ENCODE measurements around the gene ATL2. TPM values are rescaled to one million over a fixed set of nuclear protein-coding genes. Genes with fewer than 3 reads are reported as not detected.
"Not testable (repeated sequence)": the region's sequence is repeated elsewhere in the genome, so short reads cannot be mapped to it uniquely, and the experiment has no call there.

Gene ATL2
- total RNA-seq, 1 experiment from 2014 or later, result 85.5 TPM

GRCh38 chr2:38384338-38384737, 7.3 kb upstream of the ATL2 start:
- H3K4me1 ChIP-seq (ENCODE audit: insufficient read depth, low read length, poor library complexity, severe bottlenecking), result no peaks in the 10 kb centered on the region
- intact Hi-C loops (cut with micrococcal nuclease; ENCODE audit: unreplicated experiment), result no loop called here
- no peak overlapping the region for H3K4me3 ChIP-seq (ENCODE audit: low read depth, low read length, poor library complexity, severe bottlenecking)
- TF ChIP-seq CTCF (conservative IDR thresholded peaks at IDR 0.05; ENCODE audit: low read depth, low read length), result no peak
- TF ChIP-seq EZH2 (IDR thresholded peaks at IDR 0.05; ENCODE audit: borderline replicate concordance, low read depth, low read length, poor library complexity, severe bottlenecking), result no peak
- no TSS peak for BruUV-seq (replicated peaks)
- H3K27me3 ChIP-seq (replicated peaks; ENCODE audit: insufficient read depth, low read depth, low read length, poor library complexity), result no peaks in the 10 kb centered on the region
- no peaks in the 10 kb centered on the region for H3K36me3 ChIP-seq (ENCODE audit: insufficient read depth, low read length, poor library complexity, severe bottlenecking)
- no peak overlapping the region for H3K27ac ChIP-seq (ENCODE audit: low read depth, low read length, poor library complexity, severe bottlenecking)
- CTCF ChIA-PET, result no interaction called here
- no peak for DNase-seq (ENCODE audit: low spot score)
- POLR2A ChIA-PET (ENCODE audit: low non-redundant PET), result no interaction called here
- no peaks in the 10 kb centered on the region for H3K9me3 ChIP-seq (ENCODE audit: low read depth, low read length, poor library complexity, severe bottlenecking)

GRCh38 chr2:38383741-38384140, 6.7 kb upstream of the ATL2 start:
- intact Hi-C loops (cut with micrococcal nuclease; ENCODE audit: unreplicated experiment); H3K9me3 ChIP-seq (ENCODE audit: low read depth, low read length, poor library complexity, severe bottlenecking); H3K4me1 ChIP-seq (ENCODE audit: insufficient read depth, low read length, poor library complexity, severe bottlenecking); BruUV-seq (replicated peaks); H3K4me3 ChIP-seq (ENCODE audit: low read depth, low read length, poor library complexity, severe bottlenecking); H3K27me3 ChIP-seq (replicated peaks; ENCODE audit: insufficient read depth, low read depth, low read length, poor library complexity); H3K36me3 ChIP-seq (ENCODE audit: insufficient read depth, low read length, poor library complexity, severe bottlenecking); CTCF ChIA-PET; POLR2A ChIA-PET (ENCODE audit: low non-redundant PET); DNase-seq (ENCODE audit: low spot score); H3K27ac ChIP-seq (ENCODE audit: low read depth, low read length, poor library complexity, severe bottlenecking): not testable (repeated sequence)

GRCh38 chr2:38381381-38382143, 4.5 kb upstream of the ATL2 start:
- BruUV-seq (replicated peaks), result no TSS peak
- ChIA-PET POLR2A (ENCODE audit: low non-redundant PET) (interaction anchor here (0.6 kb wide), 1 partner anchor 919 kb away, joined by 3 read pairs; no protein-coding TSS in a partner anchor), CTCF (no interaction called here)
- intact Hi-C loops (cut with micrococcal nuclease; ENCODE audit: unreplicated experiment), result no loop called here
- Histone ChIP-seq H3K27me3 (replicated peaks; ENCODE audit: insufficient read depth, low read depth, low read length, poor library complexity) (no peaks in the 10 kb centered on the region), H3K4me1 (ENCODE audit: insufficient read depth, low read length, poor library complexity, severe bottlenecking) (peaks cover 9% of the 10 kb centered on the region), H3K36me3 (ENCODE audit: insufficient read depth, low read length, poor library complexity, severe bottlenecking) (no peaks in the 10 kb centered on the region), H3K27ac (ENCODE audit: low read depth, low read length, poor library complexity, severe bottlenecking) (no peak overlapping the region), H3K4me3 (ENCODE audit: low read depth, low read length, poor library complexity, severe bottlenecking) (no peak overlapping the region), H3K9me3 (ENCODE audit: low read depth, low read length, poor library complexity, severe bottlenecking) (no peaks in the 10 kb centered on the region)
- DNase-seq (ENCODE audit: low spot score), result no peak
- TF ChIP-seq EZH2 (IDR thresholded peaks at IDR 0.05; ENCODE audit: borderline replicate concordance, low read depth, low read length, poor library complexity, severe bottlenecking), result no peak
- TF ChIP-seq CTCF (conservative IDR thresholded peaks at IDR 0.05; ENCODE audit: low read depth, low read length), result no peak

Measured in A673 (cell line).